ENCODE data around the gene BEND4. TPM values are rescaled to one million over a fixed set of nuclear protein-coding genes. Genes with fewer than 3 reads are reported as not detected.
"Not testable (repeated sequence)": the region's sequence is repeated elsewhere in the genome, so short reads cannot be mapped to it uniquely, and the experiment has no call there.

The BEND4 gene
- 12.4 TPM for polyA plus RNA-seq (2012; ENCODE audit: insufficient read depth, insufficient read length)

GRCh38 chr4:42152507-42153504 lies at the start of gene BEND4:
TSS of gene BEND4 (minus strand) at chr4:42152655. CDS start at chr4:42152143, 512 bp downstream.
- peak; percentile 78 for DNase-seq (ENCODE audit: low read depth, low spot score)
- H3K4me3 ChIP-seq (ENCODE audit: low read length) = peak within 1 kb of the TSS; percentile 64

GRCh38 chr4:42197341-42197740 lies 44.9 kb upstream of the BEND4 start:
- no peak for DNase-seq (ENCODE audit: low read depth, low spot score)
- H3K4me3 ChIP-seq (ENCODE audit: low read length) = no peak overlapping the region

- DNase-seq (ENCODE audit: low read depth, low spot score) = no peak
- no peak overlapping the region for H3K4me3 ChIP-seq (ENCODE audit: low read length)
Observed at GRCh38 chr4:42172921-42173320, 20.5 kb upstream of the BEND4 start.

- DNase-seq (ENCODE audit: low read depth, low spot score) = no peak
- no peak overlapping the region for H3K4me3 ChIP-seq (ENCODE audit: low read length)
Observed at GRCh38 chr4:42172128-42172790, 19.8 kb upstream of the BEND4 start.

- no peak overlapping the region for H3K4me3 ChIP-seq (ENCODE audit: low read length)
- DNase-seq (ENCODE audit: low read depth, low spot score) = no peak
Observed at GRCh38 chr4:42167709-42168108, 15.3 kb upstream of the BEND4 start.

- not testable (repeated sequence) for H3K4me3 ChIP-seq (ENCODE audit: low read length)
Observed at GRCh38 chr4:42166186-42166585, 13.7 kb upstream of the BEND4 start.

GRCh38 chr4:42159271-42160001 lies 7.0 kb upstream of the BEND4 start:
- peak; percentile 28 for DNase-seq (ENCODE audit: low read depth, low spot score)
- no peak overlapping the region for H3K4me3 ChIP-seq (ENCODE audit: low read length)

More at GRCh38 chr4:42166186-42166585, 13.7 kb upstream of the BEND4 start:
- not testable (repeated sequence) for DNase-seq (ENCODE audit: low read depth, low spot score)

GRCh38 chr4:42151568-42152506 lies 618 bp downstream of the BEND4 start:
- peak; percentile 87 for DNase-seq (ENCODE audit: low read depth, low spot score)
- H3K4me3 ChIP-seq (ENCODE audit: low read length) = peak overlapping the region; percentile 64

GRCh38 chr4:42150653-42151567 lies 1.5 kb downstream of the BEND4 start:
- peak overlapping the region; percentile 64 for H3K4me3 ChIP-seq (ENCODE audit: low read length)
- DNase-seq (ENCODE audit: low read depth, low spot score) = no peak

GRCh38 chr4:42149004-42149403 lies 3.5 kb downstream of the BEND4 start:
- no peak for DNase-seq (ENCODE audit: low read depth, low spot score)
- H3K4me3 ChIP-seq (ENCODE audit: low read length) = no peak overlapping the region

- DNase-seq (ENCODE audit: low read depth, low spot score) = no peak
- no peak overlapping the region for H3K4me3 ChIP-seq (ENCODE audit: low read length)
Observed at GRCh38 chr4:42148425-42148824, 4.0 kb downstream of the BEND4 start.

GRCh38 chr4:42144028-42144427 lies 8.4 kb downstream of the BEND4 start:
- DNase-seq (ENCODE audit: low read depth, low spot score) = no peak
- no peak overlapping the region for H3K4me3 ChIP-seq (ENCODE audit: low read length)

GRCh38 chr4:42142591-42142990 lies 9.9 kb downstream of the BEND4 start:
- H3K4me3 ChIP-seq (ENCODE audit: low read length) = no peak overlapping the region
- no peak for DNase-seq (ENCODE audit: low read depth, low spot score)

GRCh38 chr4:42136371-42136770 lies 16.1 kb downstream of the BEND4 start:
- no peak for DNase-seq (ENCODE audit: low read depth, low spot score)
- no peak overlapping the region for H3K4me3 ChIP-seq (ENCODE audit: low read length)

GRCh38 chr4:42133006-42133405 lies 19.4 kb downstream of the BEND4 start:
- H3K4me3 ChIP-seq (ENCODE audit: low read length) = no peak overlapping the region
- no peak for DNase-seq (ENCODE audit: low read depth, low spot score)

GRCh38 chr4:42132099-42132498 lies 20.4 kb downstream of the BEND4 start:
- no peak for DNase-seq (ENCODE audit: low read depth, low spot score)
- no peak overlapping the region for H3K4me3 ChIP-seq (ENCODE audit: low read length)

- no peak overlapping the region for H3K4me3 ChIP-seq (ENCODE audit: low read length)
- no peak for DNase-seq (ENCODE audit: low read depth, low spot score)
Observed at GRCh38 chr4:42123071-42123644, 29.3 kb downstream of the BEND4 start.

Data from Jurkat, Clone E6-1 (cell line).